ENCODE measurements around the gene CENPP.

CENPP gene

DNA sequence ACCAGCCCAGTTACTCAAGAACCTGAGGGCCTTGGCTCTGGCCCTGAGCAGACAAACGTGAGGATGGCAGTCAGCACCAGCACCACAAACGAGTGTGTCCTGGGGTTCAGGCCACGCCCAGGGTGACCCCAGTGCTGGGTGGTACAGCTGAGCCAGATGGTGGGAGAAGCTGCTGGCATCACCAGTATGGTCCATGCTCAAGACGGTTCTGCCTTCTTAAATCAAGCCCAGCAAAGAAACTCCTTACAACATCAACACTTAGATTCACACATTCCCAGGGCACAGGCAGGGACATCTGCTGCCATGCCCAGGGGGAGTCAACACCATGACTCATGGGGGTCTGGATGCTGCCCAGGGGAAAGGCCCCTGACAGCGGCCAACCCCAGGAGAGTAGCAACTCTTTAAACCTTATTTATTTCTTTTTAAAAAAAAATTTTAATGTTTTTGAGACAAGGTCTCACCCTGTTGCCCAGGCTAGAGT is 312.9 kb downstream of the CENPP start:
- Histone ChIP-seq H3K4me1 (ENCODE audit: control insufficient read depth, insufficient read depth, low read length, poor library complexity, severe bottlenecking) (no peaks in the 10 kb centered on the region), H3K36me3 (ENCODE audit: control insufficient read depth, insufficient read depth, low read length) (peaks cover 88% of the 10 kb centered on the region)
- 84 to 92% methylated on average over 3 to 4 of the region's 5 CpGs for WGBS, 2 experiments (ENCODE audit: insufficient coverage in 2 of 2)

DNA sequence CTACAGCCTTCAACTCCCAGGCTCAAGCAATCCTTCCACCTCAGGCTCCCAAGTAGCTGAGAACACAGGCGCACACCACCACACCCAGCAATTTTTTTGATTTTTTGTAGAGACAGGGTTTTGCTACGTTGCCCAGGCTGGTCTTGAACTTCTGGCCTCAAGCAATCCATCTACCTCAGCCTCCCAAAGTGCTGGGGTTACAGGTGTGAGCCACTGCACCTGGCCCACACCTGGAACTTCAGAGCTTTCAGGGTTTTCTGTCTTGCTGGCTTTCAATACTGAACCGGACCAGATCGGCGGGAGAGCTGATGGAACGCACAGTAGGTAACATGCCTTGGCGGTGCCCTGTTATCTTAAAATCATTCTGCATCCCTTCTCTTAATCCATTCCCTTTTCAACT is 313.4 kb downstream of the CENPP start:
- H3K4me3 ChIP-seq (ENCODE audit: extremely low read depth, insufficient read depth, low read length, poor library complexity, severe bottlenecking) = no peak overlapping the region
- no peaks in the 10 kb centered on the region for H3K9me3 ChIP-seq (ENCODE audit: control insufficient read depth, low read length)
- no peaks in the 10 kb centered on the region for H3K4me1 ChIP-seq (ENCODE audit: control insufficient read depth, insufficient read depth, low read length, poor library complexity, severe bottlenecking)
- H3K27ac ChIP-seq (ENCODE audit: low read depth, low read length, severe bottlenecking) = no peak overlapping the region
- 94 to 96% methylated on average over 7 of the region's 7 CpGs for WGBS, 2 experiments (ENCODE audit: insufficient coverage in 2 of 2)
- H3K36me3 ChIP-seq (ENCODE audit: control insufficient read depth, insufficient read depth, low read length) = peaks cover 88% of the 10 kb centered on the region

More for the DNA sequence above, 312.9 kb downstream of the CENPP start:
- Histone ChIP-seq H3K9me3 (ENCODE audit: control insufficient read depth, low read length) (no peaks in the 10 kb centered on the region), H3K27ac (ENCODE audit: low read depth, low read length, severe bottlenecking) (no peak overlapping the region), H3K4me3 (ENCODE audit: extremely low read depth, insufficient read depth, low read length, poor library complexity, severe bottlenecking) (no peak overlapping the region)

DNA sequence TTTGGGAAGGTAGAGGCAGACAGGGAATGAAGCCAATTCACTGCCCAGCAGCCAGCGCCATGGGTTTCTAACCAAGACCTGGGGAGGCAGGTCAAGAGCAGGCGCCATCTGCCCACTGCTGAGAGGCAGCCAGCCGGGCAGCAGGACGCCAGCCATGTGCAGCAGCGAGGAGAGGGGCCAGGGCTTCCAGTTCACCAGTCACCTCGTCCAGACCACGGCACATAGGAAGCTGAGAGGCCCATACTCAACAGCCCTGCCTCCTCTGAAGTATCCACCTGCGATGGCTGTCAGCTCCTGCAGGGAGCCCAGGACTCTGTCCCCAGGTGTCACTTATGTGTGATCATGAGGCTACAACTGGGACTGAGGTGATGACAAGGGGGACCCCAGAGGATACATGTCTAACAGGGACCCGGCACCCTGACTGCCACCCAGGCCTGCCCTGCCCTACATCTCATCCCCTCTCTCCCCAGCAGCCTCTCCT is 314.1 kb downstream of the CENPP start:
- H3K9me3 ChIP-seq (ENCODE audit: control insufficient read depth, low read length) = no peaks in the 10 kb centered on the region
- no peak overlapping the region for H3K27ac ChIP-seq (ENCODE audit: low read depth, low read length, severe bottlenecking)
- WGBS, 2 experiments (ENCODE audit: insufficient coverage in 2 of 2) = 96 to 97% methylated on average over 5 to 8 of the region's 9 CpGs
- no peaks in the 10 kb centered on the region for H3K4me1 ChIP-seq (ENCODE audit: control insufficient read depth, insufficient read depth, low read length, poor library complexity, severe bottlenecking)
- H3K36me3 ChIP-seq (ENCODE audit: control insufficient read depth, insufficient read depth, low read length) = peaks cover 89% of the 10 kb centered on the region
- H3K4me3 ChIP-seq (ENCODE audit: extremely low read depth, insufficient read depth, low read length, poor library complexity, severe bottlenecking) = no peak overlapping the region

DNA sequence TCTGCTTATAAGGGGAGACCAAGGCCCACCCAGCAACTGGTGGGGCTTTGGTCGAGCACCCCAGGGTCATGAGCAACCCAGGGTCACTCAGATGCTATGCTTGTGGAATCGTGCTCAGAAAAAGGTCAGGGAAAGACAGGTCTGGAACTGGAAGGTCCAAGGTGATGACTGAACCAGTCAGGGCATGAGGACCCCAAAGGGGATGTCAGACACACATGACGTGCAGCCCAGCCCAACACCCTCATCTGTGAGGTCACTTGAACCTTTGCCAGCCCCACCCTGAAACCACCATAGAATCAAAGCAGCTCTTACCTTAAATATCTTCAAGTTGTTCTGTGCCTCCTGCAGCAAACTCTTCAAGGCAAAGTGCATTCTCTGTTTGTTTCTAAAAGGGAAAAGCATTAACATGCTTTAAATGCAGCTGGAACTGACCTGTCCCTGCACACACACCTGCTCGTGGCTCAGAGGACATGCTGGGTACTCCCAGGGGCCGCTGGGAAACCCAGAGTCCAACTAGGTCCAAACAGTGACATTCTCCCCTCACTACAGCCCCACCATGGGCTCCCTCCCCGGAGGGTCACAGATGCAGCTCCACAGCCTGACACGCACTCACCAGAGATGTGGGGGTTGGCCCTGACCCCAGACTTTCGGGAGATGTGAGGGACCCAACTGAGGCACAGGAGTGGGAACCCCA is 314.8 kb downstream of the CENPP start:
- Histone ChIP-seq H3K4me1 (ENCODE audit: control insufficient read depth, insufficient read depth, low read length, poor library complexity, severe bottlenecking) (no peaks in the 10 kb centered on the region), H3K36me3 (ENCODE audit: control insufficient read depth, insufficient read depth, low read length) (peaks cover 91% of the 10 kb centered on the region), H3K4me3 (ENCODE audit: extremely low read depth, insufficient read depth, low read length, poor library complexity, severe bottlenecking) (no peak overlapping the region), H3K27ac (ENCODE audit: low read depth, low read length, severe bottlenecking) (no peak overlapping the region), H3K9me3 (ENCODE audit: control insufficient read depth, low read length) (no peaks in the 10 kb centered on the region)
- 89 to 90% methylated on average over 6 to 7 of the region's 8 CpGs for WGBS, 2 experiments (ENCODE audit: insufficient coverage in 2 of 2)

DNA sequence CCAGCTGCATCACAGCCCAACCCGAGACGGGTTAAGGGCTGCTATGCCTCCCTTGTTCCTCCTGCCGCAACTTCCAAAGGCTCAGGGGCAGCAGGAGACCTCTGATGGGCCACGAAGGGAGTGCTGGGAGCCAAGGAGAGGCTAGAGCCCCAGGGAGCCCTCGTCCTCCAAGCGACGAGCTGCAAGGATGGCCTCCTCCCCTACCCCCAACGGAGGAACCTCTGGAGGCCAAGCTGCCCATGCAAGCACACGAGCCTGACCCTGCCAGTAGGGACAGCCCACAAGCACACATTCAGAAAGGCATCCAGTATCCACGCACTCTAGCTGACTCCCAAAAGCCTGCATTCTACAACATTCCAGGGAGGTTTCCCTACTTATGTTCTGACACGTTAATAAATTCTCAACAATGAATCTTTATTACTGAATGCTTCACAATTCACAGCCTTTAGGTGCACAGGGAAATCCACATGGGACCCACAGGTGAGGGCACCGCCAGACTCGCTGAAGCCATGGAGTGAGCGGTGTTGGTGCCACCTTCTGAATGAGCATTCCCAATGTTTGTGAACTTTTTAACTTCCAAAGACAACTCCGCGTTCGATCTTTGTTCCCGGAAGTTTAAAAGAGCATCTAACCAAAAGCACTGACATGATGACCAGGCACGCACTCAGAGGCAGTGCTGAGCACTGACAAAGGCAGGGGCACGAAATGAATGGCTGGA is 315.5 kb downstream of the CENPP start:
- WGBS, 2 experiments (ENCODE audit: insufficient coverage in 2 of 2) = 94 to 97% methylated on average over 19 to 20 of the region's 20 CpGs
- Histone ChIP-seq H3K9me3 (ENCODE audit: control insufficient read depth, low read length) (no peaks in the 10 kb centered on the region), H3K27ac (ENCODE audit: low read depth, low read length, severe bottlenecking) (no peak overlapping the region), H3K4me1 (ENCODE audit: control insufficient read depth, insufficient read depth, low read length, poor library complexity, severe bottlenecking) (no peaks in the 10 kb centered on the region), H3K36me3 (ENCODE audit: control insufficient read depth, insufficient read depth, low read length) (peaks cover 88% of the 10 kb centered on the region), H3K4me3 (ENCODE audit: extremely low read depth, insufficient read depth, low read length, poor library complexity, severe bottlenecking) (no peak overlapping the region)

DNA sequence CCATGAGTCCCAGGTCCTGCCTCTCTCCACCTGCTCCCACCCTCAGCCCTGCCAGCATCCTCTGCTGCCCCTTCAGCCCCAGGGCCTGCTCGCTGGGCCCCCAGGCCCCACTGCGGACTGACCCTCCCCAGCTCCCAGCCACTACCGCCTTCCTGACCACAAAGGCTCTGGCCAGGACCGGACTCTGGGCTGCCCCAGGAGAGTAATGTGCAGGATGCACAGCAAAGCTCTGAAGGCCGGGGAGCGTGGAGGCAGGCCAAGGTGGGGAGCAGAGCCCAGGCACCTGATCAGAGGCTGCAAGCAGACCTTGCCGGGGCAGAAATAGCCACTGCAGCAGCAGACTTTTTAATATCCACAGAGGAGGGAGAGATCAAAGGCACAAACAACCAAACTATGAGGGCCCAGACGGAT is 316.3 kb downstream of the CENPP start:
- WGBS, 2 experiments (ENCODE audit: insufficient coverage in 2 of 2) = 91 to 94% methylated on average over 7 to 8 of the region's 8 CpGs

DNA sequence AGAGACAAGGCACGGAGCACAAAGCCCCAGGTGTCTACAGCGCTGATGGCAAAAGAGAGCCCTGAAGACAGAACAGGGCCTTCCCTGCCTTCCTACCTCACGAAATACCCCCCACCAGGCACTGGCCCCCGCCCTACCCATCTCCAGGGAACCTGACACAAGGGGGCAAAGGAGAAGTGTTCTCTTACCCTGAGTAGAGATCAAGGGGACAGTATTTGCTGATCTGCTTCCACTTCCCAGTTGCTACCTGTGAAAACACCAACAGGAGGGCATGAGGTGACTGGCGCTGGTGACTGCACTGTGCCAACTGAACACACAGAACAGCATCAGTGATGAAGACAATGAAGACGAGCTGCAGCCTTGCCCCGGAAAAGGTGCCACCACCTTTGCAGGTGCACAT is 316.8 kb downstream of the CENPP start:
- H3K9me3 ChIP-seq (ENCODE audit: control insufficient read depth, low read length) = no peaks in the 10 kb centered on the region
- WGBS, 2 experiments (ENCODE audit: insufficient coverage in 2 of 2) = 94 to 100% methylated on average over 4 to 5 of the region's 7 CpGs
- H3K36me3 ChIP-seq (ENCODE audit: control insufficient read depth, insufficient read depth, low read length) = peaks cover 87% of the 10 kb centered on the region
- H3K4me1 ChIP-seq (ENCODE audit: control insufficient read depth, insufficient read depth, low read length, poor library complexity, severe bottlenecking) = no peaks in the 10 kb centered on the region
- H3K27ac ChIP-seq (ENCODE audit: low read depth, low read length, severe bottlenecking) = no peak overlapping the region
- H3K4me3 ChIP-seq (ENCODE audit: extremely low read depth, insufficient read depth, low read length, poor library complexity, severe bottlenecking) = no peak overlapping the region

More for the DNA sequence above, 316.3 kb downstream of the CENPP start:
- Histone ChIP-seq H3K4me3 (ENCODE audit: extremely low read depth, insufficient read depth, low read length, poor library complexity, severe bottlenecking) (no peak overlapping the region), H3K27ac (ENCODE audit: low read depth, low read length, severe bottlenecking) (no peak overlapping the region), H3K9me3 (ENCODE audit: control insufficient read depth, low read length) (no peaks in the 10 kb centered on the region), H3K4me1 (ENCODE audit: control insufficient read depth, insufficient read depth, low read length, poor library complexity, severe bottlenecking) (no peaks in the 10 kb centered on the region), H3K36me3 (ENCODE audit: control insufficient read depth, insufficient read depth, low read length) (peaks cover 87% of the 10 kb centered on the region)

DNA sequence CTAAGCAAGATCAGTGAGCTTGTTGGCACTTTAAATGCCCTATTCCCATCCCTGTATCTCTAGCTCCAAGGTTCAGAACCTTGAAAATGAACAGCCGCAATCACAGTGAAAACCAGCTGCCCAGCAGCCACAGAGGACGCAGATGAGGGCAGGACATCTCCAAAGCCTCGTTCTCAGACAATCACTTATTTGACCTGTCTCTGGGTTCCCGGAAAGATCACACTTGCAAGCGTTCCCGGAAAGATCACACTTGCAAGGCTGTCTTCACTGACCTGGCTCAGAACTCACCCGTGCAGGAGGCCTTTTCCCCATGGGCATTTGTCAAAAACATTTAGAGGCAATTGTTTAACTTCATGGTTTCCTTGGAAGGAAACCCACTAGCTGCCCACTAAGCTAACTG is 318.5 kb downstream of the CENPP start:
- Histone ChIP-seq H3K4me1 (ENCODE audit: control insufficient read depth, insufficient read depth, low read length, poor library complexity, severe bottlenecking) (no peaks in the 10 kb centered on the region), H3K4me3 (ENCODE audit: extremely low read depth, insufficient read depth, low read length, poor library complexity, severe bottlenecking) (no peak overlapping the region), H3K9me3 (ENCODE audit: control insufficient read depth, low read length) (no peaks in the 10 kb centered on the region), H3K36me3 (ENCODE audit: control insufficient read depth, insufficient read depth, low read length) (peaks cover 87% of the 10 kb centered on the region), H3K27ac (ENCODE audit: low read depth, low read length, severe bottlenecking) (no peak overlapping the region)
- 95 to 96% methylated on average over 7 of the region's 7 CpGs for WGBS, 2 experiments (ENCODE audit: insufficient coverage in 2 of 2)

DNA sequence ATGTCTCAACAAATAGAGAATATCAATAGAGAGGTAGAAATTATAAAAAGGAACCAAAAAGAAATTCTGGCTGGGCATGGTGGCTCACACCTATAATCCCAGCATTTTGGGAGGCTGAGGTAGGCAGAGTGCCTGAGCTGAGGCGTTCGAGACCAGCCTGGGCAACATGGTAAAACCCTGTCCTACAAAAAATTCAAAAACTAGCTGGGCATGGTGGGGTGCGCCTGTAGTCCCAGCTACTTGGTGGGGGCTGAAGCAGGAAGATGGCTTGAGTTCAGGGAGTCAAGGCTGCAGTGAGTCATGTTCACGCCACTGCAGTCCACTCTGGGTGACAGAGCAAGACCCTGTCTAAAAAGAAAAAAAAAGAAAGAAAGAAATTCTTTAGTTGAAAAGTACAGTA is 319.3 kb downstream of the CENPP start:
- H3K9me3 ChIP-seq (ENCODE audit: control insufficient read depth, low read length) = no peaks in the 10 kb centered on the region
- peaks cover 80% of the 10 kb centered on the region for H3K36me3 ChIP-seq (ENCODE audit: control insufficient read depth, insufficient read depth, low read length)
- no peaks in the 10 kb centered on the region for H3K4me1 ChIP-seq (ENCODE audit: control insufficient read depth, insufficient read depth, low read length, poor library complexity, severe bottlenecking)
- H3K4me3 ChIP-seq (ENCODE audit: extremely low read depth, insufficient read depth, low read length, poor library complexity, severe bottlenecking) = no peak overlapping the region
- 100% methylated on average over 2 of the region's 4 CpGs; no CpG with 5 or more reads in 1 of the 2 experiments for WGBS, 2 experiments (ENCODE audit: insufficient coverage in 2 of 2)
- H3K27ac ChIP-seq (ENCODE audit: low read depth, low read length, severe bottlenecking) = no peak overlapping the region

DNA sequence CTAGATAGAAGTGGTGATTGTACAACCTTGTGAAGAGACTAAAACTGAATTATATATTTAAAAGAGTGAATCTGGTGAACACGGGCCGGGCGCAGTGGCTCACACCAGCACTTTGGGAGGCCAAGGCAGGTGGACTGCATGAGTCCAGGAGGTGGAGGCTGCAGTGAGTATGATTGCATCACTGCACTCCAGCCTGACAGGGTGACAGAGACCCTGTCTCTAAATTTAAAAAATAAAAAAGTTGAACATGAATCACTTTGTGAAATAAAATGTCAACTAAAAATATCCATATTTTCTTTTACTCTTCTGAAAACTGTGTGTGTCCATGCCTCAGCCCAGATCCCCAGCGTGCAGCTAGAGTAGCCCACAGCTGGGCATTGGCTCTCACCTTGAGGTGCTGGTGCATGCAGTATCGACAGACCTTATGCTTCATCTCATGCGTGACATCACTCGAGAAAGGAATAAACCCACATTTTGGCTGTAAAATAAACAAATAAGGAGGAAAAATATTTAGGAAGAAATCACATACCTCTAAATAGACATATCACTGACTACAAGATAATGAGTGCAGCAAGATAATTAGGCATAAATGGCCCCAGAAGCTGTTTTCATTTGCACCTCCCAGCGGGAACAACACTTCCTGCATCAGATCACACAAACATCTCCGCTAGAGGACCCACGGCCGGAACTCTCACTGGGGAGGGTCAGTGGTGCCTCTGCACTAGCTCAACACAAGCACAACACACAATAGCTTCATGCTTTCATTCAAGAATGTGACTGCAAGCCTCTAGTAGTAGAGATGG is 322.1 kb downstream of the CENPP start:
- Histone ChIP-seq H3K27ac (ENCODE audit: low read depth, low read length, severe bottlenecking) (no peak overlapping the region), H3K36me3 (ENCODE audit: control insufficient read depth, insufficient read depth, low read length) (peaks cover 81% of the 10 kb centered on the region), H3K4me1 (ENCODE audit: control insufficient read depth, insufficient read depth, low read length, poor library complexity, severe bottlenecking) (no peaks in the 10 kb centered on the region), H3K4me3 (ENCODE audit: extremely low read depth, insufficient read depth, low read length, poor library complexity, severe bottlenecking) (no peak overlapping the region), H3K9me3 (ENCODE audit: control insufficient read depth, low read length) (no peaks in the 10 kb centered on the region)
- WGBS, 2 experiments (ENCODE audit: insufficient coverage in 2 of 2) = 92 to 96% methylated on average over 7 to 8 of the region's 11 CpGs
